Measurements from ENCODE around the gene DNAJA4. TPM values are rescaled to one million over a fixed set of nuclear protein-coding genes. Genes with fewer than 3 reads are reported as not detected.

The DNAJA4 gene
- total RNA-seq, result 2.9 and 4.1 TPM in 2 replicates

GRCh38 chr15:78264304-78265136 lies at the start of gene DNAJA4:
Gene DNAJA4, plus strand, starts transcription at chr15:78264562. Its CDS starts 202 bp downstream, at chr15:78264764.

DNA sequence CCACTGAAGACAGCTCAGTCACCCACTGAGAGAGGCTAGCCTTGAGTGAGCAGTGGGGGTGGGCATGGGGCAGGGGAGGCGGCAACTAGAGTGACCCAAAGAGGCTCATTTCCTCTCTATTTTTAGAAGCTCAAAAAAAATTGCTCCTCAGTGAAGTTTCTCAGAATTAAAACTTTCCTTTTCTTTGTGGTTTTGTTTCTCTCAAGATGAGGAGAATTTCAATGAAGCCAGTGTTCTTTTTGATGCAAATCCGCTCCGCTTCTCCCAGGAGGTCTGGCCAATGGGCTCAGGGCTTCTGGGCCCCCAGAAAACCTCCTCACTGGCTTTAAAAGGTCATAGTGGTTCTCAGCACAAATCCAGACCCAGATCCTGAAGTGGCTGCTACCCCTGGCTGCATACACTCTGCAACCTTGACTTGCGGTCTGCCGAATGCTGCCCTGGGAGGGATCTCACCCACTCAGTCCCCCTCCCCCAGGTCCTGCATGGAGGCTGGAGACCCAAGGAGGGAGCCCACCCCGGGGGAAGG lies 29.8 kb upstream of the DNAJA4 start, which contains the start of gene ACSBG1:
Gene ACSBG1, minus strand, starts transcription at position 51 of the 526 bp plus-strand sequence. CDS start 64 bp downstream, outside the sequence.

GRCh38 chr15:78299101-78299930 lies 35.0 kb downstream of the DNAJA4 start, which contains the start of gene SKIC8:
Gene SKIC8, minus strand, starts transcription at chr15:78299609. Its CDS starts 3,923 bp downstream, at chr15:78295686.

Other genes with a start within 250 kb of the DNAJA4 start
- 20.6 and 21.6 TPM in 2 replicates for gene TBC1D2B, start 186.9 kb upstream of the DNAJA4 start, total RNA-seq
- not detected in 2 replicates for gene SH2D7, start 172.0 kb upstream of the DNAJA4 start, total RNA-seq
- 2.8 and 12.1 TPM in 2 replicates for gene CIB2, start 133.1 kb upstream of the DNAJA4 start, total RNA-seq
- gene IDH3A, start 115.2 kb upstream of the DNAJA4 start, total RNA-seq, result 34.6 and 49.9 TPM in 2 replicates
- gene ACSBG1, start 30.0 kb upstream of the DNAJA4 start, total RNA-seq, result 0.58 TPM in 1 of 2 replicates, not detected in the other
- gene SKIC8, start 35.0 kb downstream of the DNAJA4 start, total RNA-seq, result 103 and 111 TPM in 2 replicates
- not detected in 2 replicates for gene CRABP1, start 75.8 kb downstream of the DNAJA4 start, total RNA-seq
- 8.6 and 16.1 TPM in 2 replicates for gene IREB2, start 173.7 kb downstream of the DNAJA4 start, total RNA-seq
- 1.2 and 2.7 TPM in 2 replicates for gene HYKK, start 243.0 kb downstream of the DNAJA4 start, total RNA-seq